GM13976 (cell line): Measurements from ENCODE around the gene WDR7.
"Not testable (repeated sequence)": the region's sequence is repeated elsewhere in the genome, so short reads cannot be mapped to it uniquely, and the experiment has no call there.

Experiments used
- DNase-seq: peaks from one replicate; pipeline ENCODE4 v3.0.0; 2012; ENCODE audit warnings: low spot score
- in situ Hi-C: fragments of 300-500 bp; cut with MboI; formaldehyde crosslinking; loops from one replicate; pipeline ENCODE4 v1.12.0; 2022; ENCODE audit warnings: low sequenced_read_pairs, mixed read lengths, inconsistent platforms; ENCODE audit not compliant: unreplicated experiment
- TF ChIP-seq, protein P1 (sequence below): IDR thresholded peaks from 2 replicates; pipeline ENCODE4 v1.5.1; 2012; ENCODE audit warnings: borderline replicate concordance, mild to moderate bottlenecking; ENCODE audit not compliant: insufficient read depth; ENCODE audit errors: extremely low read depth, missing control alignments, control extremely low read depth

Gene WDR7

DNA sequence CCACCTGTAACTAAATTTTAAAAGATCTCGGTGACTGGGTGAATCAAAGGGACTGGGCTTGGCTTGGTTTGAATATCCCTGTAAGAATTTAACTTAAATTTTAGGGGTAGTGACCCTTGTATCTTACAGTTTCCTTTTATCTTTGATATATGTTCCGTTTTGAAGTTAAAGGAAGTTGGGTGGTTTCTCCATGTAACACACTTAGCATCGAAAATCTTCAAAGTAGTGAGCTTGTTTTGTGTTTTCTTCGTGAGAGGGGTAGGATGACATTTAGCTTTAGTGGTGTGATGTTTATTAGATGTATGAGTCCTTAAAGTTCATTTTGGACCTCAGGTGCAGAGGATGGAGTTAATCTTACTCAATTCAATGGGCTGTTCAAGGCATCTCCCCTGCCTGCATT, 1.6 kb downstream of the WDR7 start:
- in situ Hi-C loops = no loop called here
- DNase-seq = no peak
- TF ChIP-seq, protein P1, sequence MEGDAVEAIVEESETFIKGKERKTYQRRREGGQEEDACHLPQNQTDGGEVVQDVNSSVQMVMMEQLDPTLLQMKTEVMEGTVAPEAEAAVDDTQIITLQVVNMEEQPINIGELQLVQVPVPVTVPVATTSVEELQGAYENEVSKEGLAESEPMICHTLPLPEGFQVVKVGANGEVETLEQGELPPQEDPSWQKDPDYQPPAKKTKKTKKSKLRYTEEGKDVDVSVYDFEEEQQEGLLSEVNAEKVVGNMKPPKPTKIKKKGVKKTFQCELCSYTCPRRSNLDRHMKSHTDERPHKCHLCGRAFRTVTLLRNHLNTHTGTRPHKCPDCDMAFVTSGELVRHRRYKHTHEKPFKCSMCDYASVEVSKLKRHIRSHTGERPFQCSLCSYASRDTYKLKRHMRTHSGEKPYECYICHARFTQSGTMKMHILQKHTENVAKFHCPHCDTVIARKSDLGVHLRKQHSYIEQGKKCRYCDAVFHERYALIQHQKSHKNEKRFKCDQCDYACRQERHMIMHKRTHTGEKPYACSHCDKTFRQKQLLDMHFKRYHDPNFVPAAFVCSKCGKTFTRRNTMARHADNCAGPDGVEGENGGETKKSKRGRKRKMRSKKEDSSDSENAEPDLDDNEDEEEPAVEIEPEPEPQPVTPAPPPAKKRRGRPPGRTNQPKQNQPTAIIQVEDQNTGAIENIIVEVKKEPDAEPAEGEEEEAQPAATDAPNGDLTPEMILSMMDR = no peak

DNA sequence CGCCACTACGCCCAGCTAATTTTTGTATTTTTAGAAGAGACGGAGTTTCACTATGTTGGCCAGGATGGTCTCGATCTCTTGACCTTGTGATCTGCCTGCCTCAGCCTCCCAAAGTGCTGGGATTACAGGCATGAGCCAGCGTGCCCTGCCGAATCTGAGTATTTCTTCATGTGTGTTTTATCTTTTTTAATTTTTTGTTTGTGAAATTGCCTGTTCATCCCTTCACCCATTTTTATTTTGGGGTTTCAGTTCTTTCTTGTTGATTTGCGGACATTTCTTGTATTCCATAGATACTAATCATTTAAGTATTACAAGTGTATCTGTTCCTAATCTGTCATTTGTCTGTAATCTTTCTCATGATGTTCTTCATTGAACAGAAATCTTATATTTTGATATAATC, 3.1 kb downstream of the WDR7 start:
- in situ Hi-C loops = not testable (repeated sequence)

DNA sequence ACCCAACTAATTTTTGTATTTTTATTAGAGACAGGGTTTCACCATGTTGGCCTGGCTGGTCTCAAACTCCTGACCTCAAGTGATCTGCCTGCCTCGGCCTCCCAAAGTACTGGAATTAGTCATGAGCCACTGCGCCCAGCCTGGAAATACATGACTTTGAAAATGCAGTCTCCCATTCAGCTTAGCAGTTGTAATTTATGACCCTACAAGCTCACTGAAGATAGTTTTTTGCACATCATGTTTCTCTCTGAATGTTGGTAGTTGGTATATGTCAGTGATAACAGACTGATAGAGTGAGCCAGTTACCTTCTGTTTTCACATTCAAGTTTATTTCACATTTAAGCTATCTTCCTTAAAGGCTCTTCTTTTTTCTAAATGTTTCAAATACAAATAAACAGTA, 7.1 kb downstream of the WDR7 start:
- TF ChIP-seq, protein P1 = no peak
- in situ Hi-C loops = no loop called here

More for the DNA sequence above, 3.1 kb downstream of the WDR7 start:
- not testable (repeated sequence) for DNase-seq

DNA sequence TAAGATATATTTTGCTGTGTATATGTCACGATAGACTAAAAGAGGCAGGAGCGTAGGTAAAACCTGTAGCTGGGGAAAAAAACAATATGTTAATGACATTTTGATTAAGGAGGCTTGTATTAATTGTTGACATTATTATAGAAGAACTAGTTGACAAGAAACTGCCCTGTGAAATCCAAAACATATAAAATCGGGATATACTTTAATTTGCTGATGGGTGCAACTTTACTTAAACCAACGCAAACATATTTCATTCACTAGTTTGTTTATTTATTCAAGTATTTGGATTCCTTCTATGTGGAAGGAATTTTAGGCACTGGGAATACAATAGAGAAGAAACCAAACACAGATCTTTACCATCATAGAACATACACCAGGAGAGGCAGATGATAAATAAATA, 8.0 kb downstream of the WDR7 start:
- TF ChIP-seq, protein P1 = no peak
- DNase-seq = no peak
- in situ Hi-C loops = no loop called here

More for the DNA sequence above, 7.1 kb downstream of the WDR7 start:
- DNase-seq = no peak

DNA sequence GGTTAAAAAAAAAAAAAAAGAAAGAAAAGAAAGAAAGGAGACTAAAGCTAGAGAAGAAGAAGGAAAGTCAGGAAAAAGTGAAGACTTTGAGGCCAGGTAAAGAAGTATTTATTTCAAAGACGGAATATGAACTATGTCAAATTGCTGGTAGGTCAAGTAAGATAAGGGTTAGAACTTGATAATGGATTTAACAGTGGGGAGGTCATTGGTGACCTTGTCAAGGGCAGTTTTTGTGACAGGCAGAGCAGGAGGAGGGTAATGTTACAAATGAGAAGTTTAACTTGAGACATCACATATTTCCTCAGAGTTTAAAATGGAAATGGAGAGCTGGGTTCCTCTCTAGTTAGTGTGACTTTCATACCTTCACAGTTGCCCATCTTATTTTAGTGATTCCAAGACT, 9.5 kb downstream of the WDR7 start:
- no peak for DNase-seq
- in situ Hi-C loops = no loop called here
- TF ChIP-seq, protein P1 = no peak

DNA sequence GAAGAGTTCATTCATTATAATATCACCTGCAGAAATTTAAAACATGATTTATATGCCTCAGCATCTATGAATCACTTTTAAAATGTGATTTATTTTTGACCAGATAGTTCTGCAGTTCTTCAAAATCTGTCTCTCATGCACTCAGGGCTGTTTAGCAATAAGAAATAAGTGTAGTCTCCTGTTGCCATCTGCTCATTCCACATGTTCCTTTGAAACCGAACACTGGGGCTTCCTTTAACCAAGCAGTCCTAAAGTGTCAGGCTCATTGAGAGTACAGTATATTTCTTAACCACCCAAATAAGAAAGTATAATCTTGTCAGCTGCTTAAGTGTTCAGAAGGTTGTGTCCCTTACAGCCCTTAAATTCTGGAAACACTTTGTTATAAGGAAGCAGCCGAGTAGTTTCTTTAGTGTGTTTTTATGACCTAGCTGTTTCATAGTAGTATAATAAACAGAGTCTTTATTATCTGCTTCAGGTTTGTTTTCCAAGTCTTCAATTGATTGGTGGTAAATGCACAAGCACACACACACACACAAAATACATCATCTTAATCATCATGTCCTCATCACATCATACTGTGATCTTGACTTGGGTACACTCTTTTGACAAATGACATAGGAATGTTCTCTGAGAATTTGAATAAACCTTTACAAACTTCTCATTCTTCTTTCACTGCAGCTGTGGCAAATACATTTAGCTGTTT, 10.4 kb downstream of the WDR7 start:
- DNase-seq = no peak
- TF ChIP-seq, protein P1 = no peak
- in situ Hi-C loops = no loop called here

DNA sequence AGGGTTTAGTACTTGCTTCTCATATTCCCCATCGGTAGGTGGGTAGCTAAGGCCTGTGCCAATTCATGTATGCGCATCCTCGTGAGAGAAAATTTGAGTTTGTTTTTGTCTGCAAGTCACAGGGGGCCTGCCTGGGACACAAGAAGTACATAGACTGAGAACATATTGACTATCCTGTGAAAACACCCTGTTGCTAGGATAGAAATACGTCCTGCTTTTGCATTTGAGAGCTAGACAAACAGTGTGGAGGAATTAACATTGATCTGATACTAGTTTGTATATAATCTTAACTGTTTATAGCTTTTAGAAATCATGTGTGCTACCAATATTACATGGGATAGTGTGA, 10.9 kb downstream of the WDR7 start:
- no peak for DNase-seq
- in situ Hi-C loops = no loop called here
- TF ChIP-seq, protein P1 = no peak
